Fibroblast of lung (primary cell): ENCODE data around the gene PPP6R3.

Experiments
- EZH2 ChIP-seq: IDR thresholded peaks from 2 replicates; pipeline ENCODE4 v1.5.1; 2012; ENCODE audit warnings: low read length, control low read depth, mild to moderate bottlenecking; ENCODE audit errors: missing control alignments
- TF ChIP-seq, protein P1 (sequence below), 2 donors: IDR thresholded peaks in 1 of 2; conservative IDR thresholded peaks in 1 of 2; 1 replicate in 1 of 2; 2 replicates in 1 of 2; pipeline ENCODE4 v1.5.1; 2011 to 2012; ENCODE audit warnings: low read length in 2 of 2, control low read depth in 1 of 2, inconsistent platforms in 1 of 2, low read depth in 1 of 2, mild to moderate bottlenecking in 1 of 2

DNA sequence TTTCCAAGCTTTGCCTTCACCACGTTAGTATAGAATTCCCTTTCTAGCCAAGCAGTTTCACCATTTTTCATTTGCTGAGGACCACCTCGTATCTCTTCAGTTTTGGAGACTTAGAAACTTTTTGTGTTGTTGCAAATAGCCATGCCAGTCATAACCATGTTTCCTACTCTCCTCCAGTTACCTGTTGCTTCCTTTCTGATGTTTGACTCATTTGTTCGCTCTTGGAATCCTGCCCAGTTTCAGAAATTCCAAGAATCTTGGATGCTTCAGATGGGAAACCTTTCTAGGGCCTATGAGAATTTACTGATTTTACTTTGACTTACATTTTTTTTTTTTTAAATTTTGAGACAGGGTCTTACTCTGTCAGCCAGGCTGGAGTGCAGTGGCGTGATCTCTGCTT, 65.4 kb downstream of the PPP6R3 start:
- TF ChIP-seq, protein P1, sequence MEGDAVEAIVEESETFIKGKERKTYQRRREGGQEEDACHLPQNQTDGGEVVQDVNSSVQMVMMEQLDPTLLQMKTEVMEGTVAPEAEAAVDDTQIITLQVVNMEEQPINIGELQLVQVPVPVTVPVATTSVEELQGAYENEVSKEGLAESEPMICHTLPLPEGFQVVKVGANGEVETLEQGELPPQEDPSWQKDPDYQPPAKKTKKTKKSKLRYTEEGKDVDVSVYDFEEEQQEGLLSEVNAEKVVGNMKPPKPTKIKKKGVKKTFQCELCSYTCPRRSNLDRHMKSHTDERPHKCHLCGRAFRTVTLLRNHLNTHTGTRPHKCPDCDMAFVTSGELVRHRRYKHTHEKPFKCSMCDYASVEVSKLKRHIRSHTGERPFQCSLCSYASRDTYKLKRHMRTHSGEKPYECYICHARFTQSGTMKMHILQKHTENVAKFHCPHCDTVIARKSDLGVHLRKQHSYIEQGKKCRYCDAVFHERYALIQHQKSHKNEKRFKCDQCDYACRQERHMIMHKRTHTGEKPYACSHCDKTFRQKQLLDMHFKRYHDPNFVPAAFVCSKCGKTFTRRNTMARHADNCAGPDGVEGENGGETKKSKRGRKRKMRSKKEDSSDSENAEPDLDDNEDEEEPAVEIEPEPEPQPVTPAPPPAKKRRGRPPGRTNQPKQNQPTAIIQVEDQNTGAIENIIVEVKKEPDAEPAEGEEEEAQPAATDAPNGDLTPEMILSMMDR (conservative IDR thresholded peaks at IDR 0.05 in 1 of 2, IDR thresholded peaks at IDR 0.05 in 1 of 2; ENCODE audit: low read depth in 1 of 2, low read length in 2 of 2): no peak
- TF ChIP-seq EZH2: no peak
